Measurements from ENCODE around the gene TMSB4X.
"Not testable (repeated sequence)": the region's sequence is repeated elsewhere in the genome, so short reads cannot be mapped to it uniquely, and the experiment has no call there.

The TMSB4X gene

DNA sequence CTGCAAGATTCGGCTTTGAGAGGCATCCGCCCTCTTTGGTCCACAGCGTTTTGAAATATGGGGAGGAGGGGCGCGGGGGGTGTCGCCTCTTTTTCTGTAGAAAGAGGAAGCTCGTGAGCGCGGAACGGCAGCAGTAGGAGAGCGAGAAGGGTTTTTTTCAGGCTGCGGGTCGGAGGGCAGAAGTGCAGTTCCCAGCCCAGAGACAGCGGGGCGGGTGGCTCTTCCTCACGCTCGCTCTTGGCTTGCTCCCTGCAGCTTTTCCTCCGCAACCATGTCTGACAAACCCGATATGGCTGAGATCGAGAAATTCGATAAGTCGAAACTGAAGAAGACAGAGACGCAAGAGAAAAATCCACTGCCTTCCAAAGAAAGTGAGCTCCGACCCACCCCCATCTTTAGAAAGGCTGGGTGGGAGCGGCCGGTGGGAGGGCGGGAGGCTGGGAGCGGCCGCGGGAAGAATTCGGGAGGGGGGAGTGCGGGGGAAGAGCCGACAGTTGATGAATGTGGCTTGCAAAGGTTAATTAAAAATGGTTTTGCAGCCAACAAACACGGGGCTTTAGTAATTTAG lies 1.2 kb downstream of the TMSB4X start:
- DNase-seq (ENCODE audit: low read depth in 1 of 2, low spot score in 1 of 2) = no peak

DNA sequence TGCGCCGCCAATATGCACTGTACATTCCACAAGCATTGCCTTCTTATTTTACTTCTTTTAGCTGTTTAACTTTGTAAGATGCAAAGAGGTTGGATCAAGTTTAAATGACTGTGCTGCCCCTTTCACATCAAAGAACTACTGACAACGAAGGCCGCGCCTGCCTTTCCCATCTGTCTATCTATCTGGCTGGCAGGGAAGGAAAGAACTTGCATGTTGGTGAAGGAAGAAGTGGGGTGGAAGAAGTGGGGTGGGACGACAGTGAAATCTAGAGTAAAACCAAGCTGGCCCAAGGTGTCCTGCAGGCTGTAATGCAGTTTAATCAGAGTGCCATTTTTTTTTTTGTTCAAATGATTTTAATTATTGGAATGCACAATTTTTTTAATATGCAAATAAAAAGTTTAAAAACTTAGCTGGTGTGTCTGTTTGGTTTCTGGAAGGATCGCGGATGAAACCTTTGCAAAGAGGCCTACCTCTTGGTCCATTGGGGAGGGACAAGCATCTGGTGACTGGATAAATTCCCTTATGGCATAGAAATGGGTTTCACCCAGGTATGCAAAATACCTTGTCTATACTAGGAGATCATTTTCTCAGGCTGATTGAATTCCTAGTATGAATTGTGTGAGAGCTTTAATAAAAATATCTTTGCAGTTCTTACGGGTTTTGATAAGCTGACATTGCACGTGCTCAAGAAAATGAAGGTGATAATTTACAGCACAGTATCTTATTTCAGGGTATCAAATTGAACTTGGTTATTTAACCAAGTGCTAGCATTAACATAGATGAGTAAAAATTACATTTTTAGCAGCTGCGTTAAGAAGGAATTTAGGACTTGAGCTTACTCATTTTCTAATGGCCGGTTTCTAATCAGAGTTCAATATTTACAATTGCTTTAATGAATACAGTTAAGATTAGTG lies 2.2 kb downstream of the TMSB4X start:
- not testable (repeated sequence) for DNase-seq (ENCODE audit: low read depth in 1 of 2, low spot score in 1 of 2)

DNA sequence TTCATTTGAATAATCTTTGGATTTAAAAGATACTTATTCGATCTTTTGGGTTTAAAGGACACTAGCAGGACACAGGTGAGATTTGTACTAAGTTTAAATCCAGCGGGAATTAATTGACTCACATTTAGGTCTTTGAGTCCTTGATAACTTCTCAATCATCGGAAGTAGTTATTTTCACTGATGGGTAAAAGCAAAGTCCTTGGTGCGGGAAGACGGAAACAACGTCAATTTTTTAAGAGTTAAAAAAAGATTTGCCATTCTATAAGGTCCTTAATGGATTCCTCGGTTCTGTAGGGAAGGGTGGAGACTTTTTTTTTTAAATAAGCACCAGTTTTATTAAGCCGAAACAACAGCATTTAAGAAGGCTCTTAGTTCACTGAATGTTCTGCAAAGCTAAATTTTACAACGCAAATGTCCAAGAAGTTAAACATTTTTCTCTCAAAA lies 2.9 kb downstream of the TMSB4X start:
- no peak for DNase-seq (ENCODE audit: low read depth in 1 of 2, low spot score in 1 of 2)

DNA sequence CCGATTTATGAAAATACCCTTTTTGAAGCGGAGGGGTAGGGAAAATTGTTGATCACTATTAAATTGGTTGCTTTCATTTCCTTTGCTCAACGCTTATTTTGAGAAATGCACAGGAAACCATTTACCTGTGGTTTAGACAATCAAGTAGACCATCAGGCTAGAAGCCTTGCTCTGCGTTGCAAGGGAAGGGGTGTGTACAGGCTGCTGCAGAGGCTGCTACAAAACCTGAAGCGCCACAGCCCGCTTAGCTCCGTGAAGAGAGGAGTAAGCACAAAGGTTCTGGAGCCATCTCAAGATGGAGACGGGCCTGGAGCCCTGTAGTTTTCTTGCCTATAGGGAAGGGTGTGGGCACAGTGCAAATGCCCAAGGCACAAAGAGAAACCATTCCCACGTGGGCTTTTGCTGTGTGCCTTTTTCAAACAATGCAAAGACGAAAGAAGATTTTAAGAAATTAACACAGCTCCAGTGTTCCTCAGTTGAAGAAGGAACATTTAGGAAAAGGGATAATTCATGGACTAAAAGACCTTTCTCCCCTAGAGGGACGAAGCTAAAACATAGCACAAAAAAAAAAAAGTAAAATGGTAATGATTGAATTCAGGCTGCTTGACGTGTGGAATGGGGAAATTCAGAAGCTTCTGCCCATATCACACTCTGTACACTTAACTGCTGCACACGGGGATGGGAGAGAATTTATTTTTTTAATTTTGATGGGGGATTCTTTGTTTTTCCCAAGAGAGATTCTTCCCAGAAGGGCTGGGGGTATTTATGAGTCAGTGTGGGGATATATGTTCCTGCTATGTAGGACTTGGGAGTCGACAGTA lies 3.5 kb downstream of the TMSB4X start:
- DNase-seq (ENCODE audit: low read depth in 1 of 2, low spot score in 1 of 2) = peak; percentile 38 to 44

DNA sequence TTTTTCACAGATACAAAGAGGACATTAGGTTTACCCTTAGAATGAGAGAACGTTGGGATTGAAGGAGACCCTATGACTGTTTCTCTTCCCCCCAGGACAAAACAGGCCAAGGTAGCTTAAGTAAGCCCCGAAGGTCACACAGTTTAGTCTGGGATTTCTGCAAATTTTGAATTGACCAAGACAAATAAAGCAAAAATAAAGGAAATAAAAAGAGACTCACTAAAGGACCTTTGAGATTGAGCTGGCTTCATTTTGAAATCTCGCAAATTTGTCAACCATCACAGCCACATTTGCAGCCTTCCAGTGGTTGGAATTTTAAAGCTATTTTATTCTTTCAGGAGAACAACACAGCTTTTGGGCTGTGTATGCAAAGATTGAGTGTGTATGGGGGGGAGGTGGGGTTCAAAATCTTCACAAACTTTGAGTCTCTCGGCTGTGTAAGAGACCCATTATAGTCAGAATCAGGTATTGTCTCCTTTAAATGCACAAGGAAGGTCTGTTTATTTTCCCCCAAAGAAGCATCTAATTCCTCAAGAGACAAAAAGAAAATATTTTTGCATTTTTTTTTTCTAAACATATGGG lies 4.2 kb downstream of the TMSB4X start:
- DNase-seq (ENCODE audit: low read depth in 1 of 2, low spot score in 1 of 2) = no peak

DNA sequence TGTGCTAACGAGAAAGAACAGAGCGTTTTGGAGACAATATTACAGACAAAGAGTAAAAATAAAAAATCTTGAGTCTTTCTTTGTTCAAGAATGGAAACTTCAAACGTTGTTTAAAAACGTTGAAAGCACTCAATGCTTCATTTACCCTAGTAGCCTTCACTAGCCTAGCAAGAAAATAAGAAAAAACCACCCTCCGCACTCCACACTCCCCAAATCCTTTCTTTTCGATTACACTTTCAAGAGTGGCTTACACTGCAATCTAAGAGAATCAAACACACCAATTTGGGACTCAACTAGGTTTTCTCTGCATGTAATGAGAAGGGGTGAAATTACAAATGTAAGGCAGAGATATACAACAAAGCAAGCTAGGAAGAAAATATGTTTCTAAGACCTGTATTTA lies 4.7 kb downstream of the TMSB4X start:
- DNase-seq (ENCODE audit: low read depth in 1 of 2, low spot score in 1 of 2) = no peak

DNA sequence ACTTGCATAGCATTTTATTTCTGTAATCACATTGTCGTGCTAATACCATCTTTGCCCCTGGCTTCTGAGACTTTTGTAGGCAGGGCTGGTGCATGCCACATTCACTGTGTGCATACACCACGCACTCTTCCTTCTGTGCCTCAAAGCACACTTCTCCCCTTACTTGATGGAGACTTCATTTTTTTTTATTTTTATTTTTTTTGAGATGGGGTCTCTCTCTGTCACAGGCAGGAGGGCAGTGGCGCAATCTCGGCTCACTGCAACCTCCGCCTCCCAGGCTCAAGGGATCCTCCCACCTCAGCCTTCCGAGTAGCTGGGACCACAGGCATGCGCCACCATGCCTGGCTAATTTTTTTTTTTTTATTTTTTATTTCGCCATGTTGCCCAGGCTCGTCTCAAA lies 5.1 kb downstream of the TMSB4X start:
- DNase-seq (ENCODE audit: low read depth in 1 of 2, low spot score in 1 of 2) = not testable (repeated sequence)

DNA sequence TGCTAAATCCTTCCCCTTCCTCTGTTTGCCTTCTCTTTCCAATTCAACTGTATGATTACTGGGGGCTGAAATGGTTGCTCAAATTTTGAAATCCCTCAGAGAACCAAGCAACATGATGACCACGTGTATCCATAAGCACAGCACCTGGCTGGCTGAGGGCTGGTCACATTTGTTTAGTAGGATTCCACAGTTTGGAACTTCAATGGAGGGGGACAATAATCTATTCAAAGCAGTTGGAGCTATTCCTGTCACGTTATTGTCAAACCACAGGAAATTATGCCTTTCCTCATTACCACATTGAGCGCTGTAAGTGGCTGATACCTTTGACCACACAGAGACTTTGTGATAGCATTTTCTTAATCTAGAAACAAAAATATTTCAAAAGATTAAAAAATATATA lies 7.0 kb downstream of the TMSB4X start:
- DNase-seq (ENCODE audit: low read depth in 1 of 2, low spot score in 1 of 2) = no peak

DNA sequence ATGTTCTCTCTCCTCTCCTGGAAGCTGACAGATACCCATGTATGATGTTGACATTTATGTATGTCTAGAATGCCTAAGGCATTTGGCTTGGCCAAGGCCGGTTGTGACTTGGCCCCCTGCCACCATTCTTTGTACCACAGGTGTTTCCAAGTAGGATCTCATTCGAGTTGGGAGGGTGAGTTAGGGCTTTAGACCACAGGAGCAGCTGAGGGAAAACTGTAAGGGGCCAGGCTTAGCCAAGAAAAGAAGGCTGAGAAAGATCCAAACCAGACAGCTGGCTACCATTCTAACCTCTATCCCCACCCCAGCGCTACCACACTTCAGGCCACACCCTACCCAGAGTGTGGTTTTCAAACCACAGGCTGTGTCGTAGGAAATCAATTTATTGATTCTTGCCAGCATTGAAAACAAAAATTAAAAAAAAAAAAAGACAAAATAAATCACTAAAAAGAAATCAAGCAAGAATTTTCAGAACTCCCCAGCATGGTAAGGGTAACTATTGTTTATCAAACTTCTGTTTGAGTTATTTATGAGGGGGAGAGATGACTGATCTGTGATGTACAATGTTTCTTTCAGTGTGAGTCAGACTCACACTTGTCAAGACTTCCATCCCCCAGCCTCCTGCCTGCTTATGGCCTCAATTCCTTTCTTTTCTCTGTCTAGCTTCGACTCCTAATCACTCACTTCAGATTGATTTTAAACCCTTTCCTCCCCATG lies 9.9 kb downstream of the TMSB4X start:
- DNase-seq (ENCODE audit: low read depth in 1 of 2, low spot score in 1 of 2) = no peak

DNA sequence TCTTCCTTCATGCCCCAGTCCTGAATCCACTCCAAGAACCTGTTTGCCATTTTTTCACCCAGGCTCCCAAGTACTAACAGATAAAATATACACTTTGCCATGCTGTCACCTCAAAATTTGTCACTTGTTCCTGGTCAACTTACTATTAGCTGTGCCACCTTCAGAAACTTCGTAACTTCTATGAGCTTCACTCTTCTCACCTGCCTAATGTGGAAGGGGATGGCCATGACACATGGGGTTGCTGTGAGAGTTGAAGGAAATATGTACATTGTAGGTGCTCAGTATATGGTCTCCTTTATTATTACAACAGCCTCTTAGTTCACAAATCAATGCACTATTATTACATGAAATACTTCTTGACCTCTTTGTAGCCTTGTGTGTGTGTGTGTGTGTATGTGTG lies 10.4 kb downstream of the TMSB4X start:
- DNase-seq (ENCODE audit: low read depth in 1 of 2, low spot score in 1 of 2) = no peak

DNA sequence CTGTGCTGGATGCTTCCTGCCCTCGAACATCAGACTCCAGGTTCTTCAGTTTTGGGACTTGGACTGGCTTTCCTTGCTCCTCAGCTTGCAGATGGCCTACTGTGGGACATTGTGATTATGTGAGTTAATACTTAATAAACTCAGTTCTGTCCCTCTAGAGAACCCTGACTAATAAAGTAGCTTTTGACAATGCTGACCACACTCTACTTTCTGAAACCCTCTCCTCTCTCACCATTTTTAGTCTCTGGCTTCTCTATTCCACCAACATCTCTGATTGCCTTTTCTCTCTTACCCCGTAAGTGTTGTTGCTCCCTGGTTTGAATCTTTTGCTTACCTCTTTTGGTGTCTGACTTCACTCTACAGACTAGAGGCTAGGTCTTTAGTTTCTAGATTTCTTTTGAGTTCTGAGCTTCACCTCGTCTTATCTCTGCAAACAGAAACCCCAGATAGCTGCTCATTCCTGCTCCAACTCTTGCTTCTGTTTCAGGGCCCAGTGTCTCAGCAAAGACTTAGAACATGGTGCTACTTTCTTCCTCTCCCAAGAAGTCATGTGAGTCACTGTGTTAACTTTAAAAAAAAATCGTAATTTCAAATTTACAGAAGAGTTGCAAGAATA lies 11.4 kb downstream of the TMSB4X start:
- no peak for DNase-seq (ENCODE audit: low read depth in 1 of 2, low spot score in 1 of 2)

DNA sequence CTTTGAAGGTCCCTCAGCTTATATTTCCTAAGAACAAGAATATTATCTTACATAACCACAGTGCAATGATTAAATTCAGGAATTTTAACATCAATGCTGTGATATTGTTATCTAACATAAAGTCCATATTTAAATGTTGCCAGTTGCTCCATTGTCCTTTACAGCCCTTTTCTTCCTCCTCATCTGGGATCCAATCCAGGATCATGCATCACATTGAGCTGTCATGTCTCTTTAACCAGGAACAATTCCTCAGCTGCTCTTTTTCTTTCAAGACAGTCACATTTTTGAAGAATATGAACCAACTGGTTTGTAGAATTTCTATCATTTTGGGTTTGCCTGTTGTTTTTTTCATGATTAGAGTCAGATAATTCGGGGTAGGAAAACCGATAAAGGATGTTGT lies 12.0 kb downstream of the TMSB4X start:
- DNase-seq (ENCODE audit: low read depth in 1 of 2, low spot score in 1 of 2) = no peak

DNA sequence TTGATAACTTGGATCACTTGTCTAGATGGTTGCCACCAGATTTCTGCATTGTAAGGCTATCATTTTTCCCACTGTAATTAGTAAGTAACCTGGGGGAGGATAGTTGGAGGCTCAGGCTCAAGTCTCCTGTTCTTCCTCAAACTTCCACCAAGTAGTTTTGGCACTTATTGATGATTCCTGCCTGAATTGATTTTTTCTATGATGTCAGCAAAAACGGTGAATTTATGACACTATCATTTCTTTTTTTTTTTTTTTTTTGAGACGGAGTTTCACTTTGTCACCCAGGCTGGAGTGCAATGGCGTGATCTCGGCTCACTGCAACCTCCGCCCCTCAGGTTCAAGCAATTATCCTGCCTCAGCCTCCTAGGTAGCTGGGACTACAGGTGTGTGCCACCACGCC lies 12.4 kb downstream of the TMSB4X start:
- DNase-seq (ENCODE audit: low read depth in 1 of 2, low spot score in 1 of 2) = no peak

DNA sequence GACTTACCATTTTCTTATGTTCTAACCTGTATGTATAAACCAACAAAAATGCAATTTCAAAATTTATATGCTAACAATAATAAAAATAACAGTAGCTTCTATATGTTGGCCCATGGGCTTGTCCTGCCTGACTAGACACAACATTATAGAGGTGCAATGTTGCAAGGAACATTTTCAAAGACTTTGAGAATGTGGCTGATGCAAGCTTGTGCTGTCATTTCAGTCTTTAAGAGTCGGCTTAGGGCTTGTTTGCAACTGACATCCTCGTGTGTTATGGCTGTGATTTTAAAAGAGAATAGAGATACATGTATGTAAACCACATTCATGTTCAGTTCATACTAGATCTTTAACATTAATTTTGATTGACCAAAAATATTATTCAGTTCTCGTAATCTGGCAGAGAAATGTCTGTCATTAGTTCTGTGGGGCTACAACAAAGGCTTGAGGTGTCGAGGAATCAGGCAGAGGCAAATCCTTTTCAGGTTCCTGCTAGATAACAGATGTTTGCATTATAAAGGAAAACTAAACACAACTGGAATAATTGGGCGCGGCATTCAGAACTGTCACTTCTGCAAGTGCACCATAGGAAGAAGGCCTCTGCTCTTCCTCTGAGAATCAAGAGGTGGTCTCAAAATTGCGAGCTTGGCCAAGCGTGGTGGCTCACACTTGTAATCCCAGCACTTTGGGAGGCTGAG lies 13.1 kb downstream of the TMSB4X start:
- no peak for DNase-seq (ENCODE audit: low read depth in 1 of 2, low spot score in 1 of 2)

DNA sequence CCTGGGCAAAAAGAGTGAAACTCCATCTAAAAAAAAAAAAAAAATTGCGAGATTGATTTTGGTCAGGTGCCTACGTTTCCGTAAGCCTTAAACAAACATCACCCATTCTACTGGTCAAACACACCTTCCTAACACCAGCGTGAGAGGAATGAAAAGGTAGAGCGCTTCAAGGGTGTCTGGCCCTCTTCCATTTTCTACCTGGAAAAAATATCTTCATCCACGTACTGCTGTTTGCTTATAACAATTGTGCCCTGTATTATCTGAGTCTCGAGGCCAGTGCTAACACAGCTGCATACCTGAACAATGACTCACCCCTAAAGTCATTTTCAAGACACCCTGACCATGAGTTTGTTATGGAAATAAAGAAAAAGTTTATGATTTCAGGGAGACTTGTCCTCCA lies 13.9 kb downstream of the TMSB4X start:
- no peak for DNase-seq (ENCODE audit: low read depth in 1 of 2, low spot score in 1 of 2)

DNA sequence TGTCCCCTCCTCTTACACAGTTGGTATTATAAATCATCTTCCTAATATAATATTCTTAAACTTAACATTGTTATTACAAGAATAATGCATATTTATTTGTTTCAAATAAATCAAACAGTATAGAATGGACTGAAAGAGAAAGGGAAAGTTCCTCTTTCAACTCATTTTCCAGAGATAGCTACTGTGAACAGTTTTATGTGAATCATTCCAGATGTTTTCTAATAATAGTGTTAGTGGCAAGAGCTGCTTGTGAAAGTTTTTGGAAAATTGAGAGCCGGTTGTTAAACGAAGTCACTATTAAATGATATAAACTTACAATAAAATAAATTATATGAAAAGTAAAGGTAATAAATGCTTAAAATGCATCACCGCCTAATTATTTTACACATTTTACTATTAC lies 14.6 kb downstream of the TMSB4X start:
- no peak for DNase-seq (ENCODE audit: low read depth in 1 of 2, low spot score in 1 of 2)

DNA sequence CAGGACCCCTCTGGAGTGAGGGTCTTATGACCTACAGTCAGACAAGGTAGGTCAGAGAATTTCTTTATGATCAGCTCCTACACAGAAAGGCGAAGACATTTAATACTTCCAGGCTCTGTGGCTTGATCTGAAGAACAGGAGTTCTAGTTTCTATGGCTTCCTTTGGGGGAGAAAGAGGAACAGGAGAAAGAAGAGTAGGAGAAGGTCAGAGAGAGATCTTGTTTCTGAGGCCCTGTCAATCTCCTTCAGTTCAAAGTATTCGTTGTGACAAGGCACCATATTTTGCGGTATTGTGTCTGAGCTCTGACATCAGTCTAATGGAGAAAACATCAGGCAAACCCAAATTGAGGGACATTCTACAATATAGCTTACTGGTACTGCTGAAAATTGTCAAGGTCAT lies 16.7 kb downstream of the TMSB4X start:
- no peak for DNase-seq (ENCODE audit: low read depth in 1 of 2, low spot score in 1 of 2)

DNA sequence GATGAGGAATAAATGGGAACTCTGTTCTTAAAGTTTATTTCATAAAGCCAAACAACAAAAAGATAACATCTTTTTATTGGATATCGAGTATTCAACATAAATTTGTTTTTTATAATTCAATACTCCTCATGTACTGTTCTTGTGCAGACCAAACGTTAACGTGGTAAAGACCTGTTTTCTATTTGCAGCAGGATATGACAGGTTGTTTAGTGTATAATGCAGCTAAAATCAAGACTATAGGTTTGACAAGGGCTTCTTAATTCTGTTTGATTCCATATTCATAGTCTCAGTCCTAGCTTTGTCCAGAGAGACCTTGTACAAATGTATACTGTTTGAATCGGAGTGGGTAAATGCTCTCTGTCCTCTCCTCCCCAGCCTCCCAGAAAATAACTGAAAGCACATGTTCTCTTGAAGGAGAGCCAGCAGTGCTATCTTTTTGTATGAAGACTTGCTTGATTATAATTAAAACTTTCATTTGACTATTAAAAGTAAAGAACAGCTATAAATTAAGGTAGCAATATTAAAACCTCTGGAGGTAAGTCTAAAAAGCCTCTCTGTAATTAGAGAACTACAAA lies 17.7 kb downstream of the TMSB4X start:
- DNase-seq (ENCODE audit: low read depth in 1 of 2, low spot score in 1 of 2) = no peak

DNA sequence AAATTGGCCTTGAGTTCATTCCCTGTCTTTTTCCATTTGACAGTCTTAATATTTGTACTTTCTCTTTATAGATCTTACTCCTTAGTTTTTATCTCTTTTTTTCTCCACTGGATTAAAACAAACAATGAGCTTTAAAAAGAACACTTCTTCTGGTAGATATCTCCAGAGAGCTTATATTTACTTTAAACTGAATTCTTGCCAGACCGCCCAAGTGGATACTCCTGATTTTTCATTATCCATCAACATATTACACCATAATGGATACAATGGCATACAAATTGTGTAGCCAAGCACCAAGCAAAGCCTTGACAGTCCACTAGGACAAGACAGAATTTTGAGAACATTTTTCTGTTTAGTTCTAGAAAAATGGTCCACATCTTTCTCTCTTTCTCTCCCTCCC lies 18.9 kb downstream of the TMSB4X start:
- DNase-seq (ENCODE audit: low read depth in 1 of 2, low spot score in 1 of 2) = no peak

DNA sequence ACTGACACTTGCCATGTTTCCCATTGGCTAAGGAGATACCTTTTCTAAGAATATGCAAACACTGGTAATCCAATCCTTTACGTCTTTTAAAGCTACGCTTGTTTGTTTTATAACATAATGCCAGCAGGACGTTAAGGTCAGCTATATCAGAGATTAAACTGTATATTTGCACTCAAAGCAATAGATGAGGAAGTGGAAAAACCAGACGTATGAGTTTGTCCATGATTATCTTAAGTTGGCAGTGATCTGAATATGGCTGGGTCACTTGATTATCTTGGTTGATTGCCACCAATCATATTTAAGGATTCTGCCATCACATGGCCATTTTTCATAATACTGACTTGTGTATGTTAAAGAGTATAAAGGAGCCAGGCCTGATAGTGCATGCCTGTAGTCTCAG lies 19.4 kb downstream of the TMSB4X start:
- DNase-seq (ENCODE audit: low read depth in 1 of 2, low spot score in 1 of 2) = no peak
